Measurements from ENCODE around the gene VSIR.

GRCh38 chr10:71750124-71750841 lies 23.0 kb downstream of the VSIR start:
- TF ChIP-seq CTCF (IDR thresholded peaks at IDR 0.05) (no peak), POLR2A (IDR thresholded peaks at IDR 0.05) (no peak)
